ENCODE measurements around the gene C1QC.

- TF ChIP-seq, protein P1, sequence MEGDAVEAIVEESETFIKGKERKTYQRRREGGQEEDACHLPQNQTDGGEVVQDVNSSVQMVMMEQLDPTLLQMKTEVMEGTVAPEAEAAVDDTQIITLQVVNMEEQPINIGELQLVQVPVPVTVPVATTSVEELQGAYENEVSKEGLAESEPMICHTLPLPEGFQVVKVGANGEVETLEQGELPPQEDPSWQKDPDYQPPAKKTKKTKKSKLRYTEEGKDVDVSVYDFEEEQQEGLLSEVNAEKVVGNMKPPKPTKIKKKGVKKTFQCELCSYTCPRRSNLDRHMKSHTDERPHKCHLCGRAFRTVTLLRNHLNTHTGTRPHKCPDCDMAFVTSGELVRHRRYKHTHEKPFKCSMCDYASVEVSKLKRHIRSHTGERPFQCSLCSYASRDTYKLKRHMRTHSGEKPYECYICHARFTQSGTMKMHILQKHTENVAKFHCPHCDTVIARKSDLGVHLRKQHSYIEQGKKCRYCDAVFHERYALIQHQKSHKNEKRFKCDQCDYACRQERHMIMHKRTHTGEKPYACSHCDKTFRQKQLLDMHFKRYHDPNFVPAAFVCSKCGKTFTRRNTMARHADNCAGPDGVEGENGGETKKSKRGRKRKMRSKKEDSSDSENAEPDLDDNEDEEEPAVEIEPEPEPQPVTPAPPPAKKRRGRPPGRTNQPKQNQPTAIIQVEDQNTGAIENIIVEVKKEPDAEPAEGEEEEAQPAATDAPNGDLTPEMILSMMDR (conservative IDR thresholded peaks at IDR 0.05; ENCODE audit: low read depth in 2 of 2), result no peak
- no peak for TF ChIP-seq POLR2AphosphoS5 (IDR thresholded peaks at IDR 0.05; ENCODE audit: low read depth)
- TF ChIP-seq EZH2 (IDR thresholded peaks at IDR 0.05; ENCODE audit: low read depth, unreplicated experiment), result no peak
- TF ChIP-seq NANOG (IDR thresholded peaks at IDR 0.05; ENCODE audit: borderline replicate concordance), result no peak
- TF ChIP-seq JUNB (IDR thresholded peaks at IDR 0.05; ENCODE audit: unreplicated experiment), result no peak
- no peak for TF ChIP-seq ETS1 (IDR thresholded peaks at IDR 0.05)
- TF ChIP-seq CREB1 (CRISPR knock-in tag; IDR thresholded peaks at IDR 0.05; ENCODE audit: low read depth), result no peak
- TF ChIP-seq, protein P2, sequence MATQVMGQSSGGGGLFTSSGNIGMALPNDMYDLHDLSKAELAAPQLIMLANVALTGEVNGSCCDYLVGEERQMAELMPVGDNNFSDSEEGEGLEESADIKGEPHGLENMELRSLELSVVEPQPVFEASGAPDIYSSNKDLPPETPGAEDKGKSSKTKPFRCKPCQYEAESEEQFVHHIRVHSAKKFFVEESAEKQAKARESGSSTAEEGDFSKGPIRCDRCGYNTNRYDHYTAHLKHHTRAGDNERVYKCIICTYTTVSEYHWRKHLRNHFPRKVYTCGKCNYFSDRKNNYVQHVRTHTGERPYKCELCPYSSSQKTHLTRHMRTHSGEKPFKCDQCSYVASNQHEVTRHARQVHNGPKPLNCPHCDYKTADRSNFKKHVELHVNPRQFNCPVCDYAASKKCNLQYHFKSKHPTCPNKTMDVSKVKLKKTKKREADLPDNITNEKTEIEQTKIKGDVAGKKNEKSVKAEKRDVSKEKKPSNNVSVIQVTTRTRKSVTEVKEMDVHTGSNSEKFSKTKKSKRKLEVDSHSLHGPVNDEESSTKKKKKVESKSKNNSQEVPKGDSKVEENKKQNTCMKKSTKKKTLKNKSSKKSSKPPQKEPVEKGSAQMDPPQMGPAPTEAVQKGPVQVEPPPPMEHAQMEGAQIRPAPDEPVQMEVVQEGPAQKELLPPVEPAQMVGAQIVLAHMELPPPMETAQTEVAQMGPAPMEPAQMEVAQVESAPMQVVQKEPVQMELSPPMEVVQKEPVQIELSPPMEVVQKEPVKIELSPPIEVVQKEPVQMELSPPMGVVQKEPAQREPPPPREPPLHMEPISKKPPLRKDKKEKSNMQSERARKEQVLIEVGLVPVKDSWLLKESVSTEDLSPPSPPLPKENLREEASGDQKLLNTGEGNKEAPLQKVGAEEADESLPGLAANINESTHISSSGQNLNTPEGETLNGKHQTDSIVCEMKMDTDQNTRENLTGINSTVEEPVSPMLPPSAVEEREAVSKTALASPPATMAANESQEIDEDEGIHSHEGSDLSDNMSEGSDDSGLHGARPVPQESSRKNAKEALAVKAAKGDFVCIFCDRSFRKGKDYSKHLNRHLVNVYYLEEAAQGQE (IDR thresholded peaks at IDR 0.05; ENCODE audit: unreplicated experiment), result no peak
- no peak for TF ChIP-seq EZH2phosphoT487 (IDR thresholded peaks at IDR 0.05; ENCODE audit: unreplicated experiment)
- TF ChIP-seq STAT1 (IDR thresholded peaks at IDR 0.05; ENCODE audit: unreplicated experiment), result no peak
- TF ChIP-seq ZNF331 (CRISPR knock-in tag; IDR thresholded peaks at IDR 0.05; ENCODE audit: low read depth), result no peak
Observed at GRCh38 chr1:22602060-22602740, 41.2 kb upstream of the C1QC start.
